Suprapubic skin (tissue), 3 donors: ENCODE data around the gene ZEB2.

ENCODE experiments used
- CTCF ChIP-seq, 2 donors: fragments of 200-600 bp in 1 of 2; fragments of 450-650 bp in 1 of 2; sonication (generic) in 1 of 2; IDR thresholded peaks; one replicate each; pipeline ENCODE4 v1.5.1; 2016 to 2019; ENCODE audit warnings: antibody characterized with exemption in 2 of 2, mild to moderate bottlenecking in 1 of 2, moderate library complexity in 1 of 2
- EP300 ChIP-seq: sonication (generic); formaldehyde crosslinking; IDR thresholded peaks from one replicate; pipeline ENCODE4 v1.6.1; 2017; ENCODE audit warnings: antibody characterized with exemption
- POLR2A ChIP-seq, 2 donors: fragments of 450-650 bp; IDR thresholded peaks; one replicate each; pipeline ENCODE4 v1.6.1; 2017; ENCODE audit warnings: antibody characterized with exemption in 2 of 2, mild to moderate bottlenecking in 2 of 2, moderate library complexity in 2 of 2

- TF ChIP-seq CTCF (IDR thresholded peaks at IDR 0.05) (no peak), EP300 (no peak), POLR2A (IDR thresholded peaks at IDR 0.05) (no peak)
These were observed 13.3 kb upstream of the ZEB2 start for GRCh38 chr2:144533221-144533620.
